ENCODE measurements around the gene AIG1. TPM values are rescaled to one million over a fixed set of nuclear protein-coding genes. Genes with fewer than 3 reads are reported as not detected.
A peak's percentile ranks its signal among the peaks of the same experiment; 100 is the strongest.

AIG1 gene
- total and polyA plus RNA-seq, 2 of the 13 experiments (the other 11 are each of a cell fraction or from before 2014, with no cell fraction given): 115 to 197 TPM

DNA sequence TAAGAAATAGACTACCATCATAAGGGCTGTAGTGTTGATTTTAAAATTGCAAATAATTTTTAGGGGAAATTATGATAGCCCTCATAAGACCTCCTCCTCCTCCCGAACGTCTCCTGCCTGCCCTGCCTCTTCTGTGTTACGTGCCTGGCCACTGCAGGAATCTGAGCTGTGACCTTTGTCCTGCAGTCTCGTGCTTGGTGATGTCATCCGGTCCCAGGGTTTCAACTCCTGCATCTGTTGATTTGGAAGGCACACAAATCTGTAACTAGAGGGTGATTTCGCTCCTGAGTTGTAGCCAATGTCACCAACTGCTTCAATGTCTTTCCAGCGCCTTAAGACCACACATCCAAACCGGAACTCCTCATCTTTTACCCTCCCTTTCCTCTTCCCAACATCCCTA, 163.2 kb downstream of the AIG1 start (continued):
- TF ChIP-seq ZSCAN21 (CRISPR knock-in tag; IDR thresholded peaks at IDR 0.05; ENCODE audit: borderline replicate concordance) (no peak), ZNF75D (CRISPR knock-in tag; IDR thresholded peaks at IDR 0.05; ENCODE audit: borderline replicate concordance) (no peak), ZNF546 (CRISPR knock-in tag; conservative IDR thresholded peaks at IDR 0.05) (no peak), ZNF282 (IDR thresholded peaks at IDR 0.05; ENCODE audit: partially characterized antibody) (no peak), TCF12 (IDR thresholded peaks at IDR 0.05) (no peak), TCF12 (CRISPR knock-in tag; IDR thresholded peaks at IDR 0.05) (no peak), ZNF225 (CRISPR knock-in tag; IDR thresholded peaks at IDR 0.05) (no peak), PLSCR1 (CRISPR knock-in tag; IDR thresholded peaks at IDR 0.05; ENCODE audit: borderline replicate concordance) (no peak), SP5 (CRISPR knock-in tag; IDR thresholded peaks at IDR 0.05; ENCODE audit: borderline replicate concordance, low read depth) (no peak), ZNF260 (CRISPR knock-in tag; IDR thresholded peaks at IDR 0.05; ENCODE audit: borderline replicate concordance, low read depth) (no peak), CEBPG (CRISPR knock-in tag; IDR thresholded peaks at IDR 0.05) (0 out of 2 replicates have a peak, but pooled peaks have one; percentile 25), ZSCAN30 (CRISPR knock-in tag; IDR thresholded peaks at IDR 0.05) (no peak), MEIS1 (CRISPR knock-in tag; IDR thresholded peaks at IDR 0.05; ENCODE audit: borderline replicate concordance) (no peak), BRCA1 (CRISPR knock-in tag; IDR thresholded peaks at IDR 0.05) (no peak), GATAD2A (CRISPR knock-in tag; IDR thresholded peaks at IDR 0.05) (peak; percentile 48; the same call in 1 of the 2 replicates), ZNF180 (CRISPR knock-in tag; IDR thresholded peaks at IDR 0.05; ENCODE audit: borderline replicate concordance, low read depth) (no peak), ZNF569 (CRISPR knock-in tag; IDR thresholded peaks at IDR 0.05; ENCODE audit: borderline replicate concordance) (no peak), THRA (CRISPR knock-in tag; IDR thresholded peaks at IDR 0.05; ENCODE audit: borderline replicate concordance) (no peak)
- TF ChIP-seq, protein P1, sequence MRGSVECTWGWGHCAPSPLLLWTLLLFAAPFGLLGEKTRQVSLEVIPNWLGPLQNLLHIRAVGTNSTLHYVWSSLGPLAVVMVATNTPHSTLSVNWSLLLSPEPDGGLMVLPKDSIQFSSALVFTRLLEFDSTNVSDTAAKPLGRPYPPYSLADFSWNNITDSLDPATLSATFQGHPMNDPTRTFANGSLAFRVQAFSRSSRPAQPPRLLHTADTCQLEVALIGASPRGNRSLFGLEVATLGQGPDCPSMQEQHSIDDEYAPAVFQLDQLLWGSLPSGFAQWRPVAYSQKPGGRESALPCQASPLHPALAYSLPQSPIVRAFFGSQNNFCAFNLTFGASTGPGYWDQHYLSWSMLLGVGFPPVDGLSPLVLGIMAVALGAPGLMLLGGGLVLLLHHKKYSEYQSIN (CRISPR knock-in tag; IDR thresholded peaks at IDR 0.05; ENCODE audit: borderline replicate concordance): no peak
- TF ChIP-seq, protein P2, sequence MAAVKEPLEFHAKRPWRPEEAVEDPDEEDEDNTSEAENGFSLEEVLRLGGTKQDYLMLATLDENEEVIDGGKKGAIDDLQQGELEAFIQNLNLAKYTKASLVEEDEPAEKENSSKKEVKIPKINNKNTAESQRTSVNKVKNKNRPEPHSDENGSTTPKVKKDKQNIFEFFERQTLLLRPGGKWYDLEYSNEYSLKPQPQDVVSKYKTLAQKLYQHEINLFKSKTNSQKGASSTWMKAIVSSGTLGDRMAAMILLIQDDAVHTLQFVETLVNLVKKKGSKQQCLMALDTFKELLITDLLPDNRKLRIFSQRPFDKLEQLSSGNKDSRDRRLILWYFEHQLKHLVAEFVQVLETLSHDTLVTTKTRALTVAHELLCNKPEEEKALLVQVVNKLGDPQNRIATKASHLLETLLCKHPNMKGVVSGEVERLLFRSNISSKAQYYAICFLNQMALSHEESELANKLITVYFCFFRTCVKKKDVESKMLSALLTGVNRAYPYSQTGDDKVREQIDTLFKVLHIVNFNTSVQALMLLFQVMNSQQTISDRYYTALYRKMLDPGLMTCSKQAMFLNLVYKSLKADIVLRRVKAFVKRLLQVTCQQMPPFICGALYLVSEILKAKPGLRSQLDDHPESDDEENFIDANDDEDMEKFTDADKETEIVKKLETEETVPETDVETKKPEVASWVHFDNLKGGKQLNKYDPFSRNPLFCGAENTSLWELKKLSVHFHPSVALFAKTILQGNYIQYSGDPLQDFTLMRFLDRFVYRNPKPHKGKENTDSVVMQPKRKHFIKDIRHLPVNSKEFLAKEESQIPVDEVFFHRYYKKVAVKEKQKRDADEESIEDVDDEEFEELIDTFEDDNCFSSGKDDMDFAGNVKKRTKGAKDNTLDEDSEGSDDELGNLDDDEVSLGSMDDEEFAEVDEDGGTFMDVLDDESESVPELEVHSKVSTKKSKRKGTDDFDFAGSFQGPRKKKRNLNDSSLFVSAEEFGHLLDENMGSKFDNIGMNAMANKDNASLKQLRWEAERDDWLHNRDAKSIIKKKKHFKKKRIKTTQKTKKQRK (IDR thresholded peaks at IDR 0.05; ENCODE audit: low read length): no peak
- TF ChIP-seq, protein P3, sequence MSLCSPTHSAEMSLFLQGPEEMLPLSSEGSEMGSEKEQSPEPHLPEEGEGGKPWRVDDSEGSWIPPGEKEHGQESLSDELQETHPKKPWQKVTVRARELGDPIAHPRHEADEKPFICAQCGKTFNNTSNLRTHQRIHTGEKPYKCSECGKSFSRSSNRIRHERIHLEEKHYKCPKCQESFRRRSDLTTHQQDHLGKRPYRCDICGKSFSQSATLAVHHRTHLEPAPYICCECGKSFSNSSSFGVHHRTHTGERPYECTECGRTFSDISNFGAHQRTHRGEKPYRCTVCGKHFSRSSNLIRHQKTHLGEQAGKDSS (CRISPR knock-in tag; IDR thresholded peaks at IDR 0.05; ENCODE audit: borderline replicate concordance, low read depth): no peak
- TF ChIP-seq, protein P4, sequence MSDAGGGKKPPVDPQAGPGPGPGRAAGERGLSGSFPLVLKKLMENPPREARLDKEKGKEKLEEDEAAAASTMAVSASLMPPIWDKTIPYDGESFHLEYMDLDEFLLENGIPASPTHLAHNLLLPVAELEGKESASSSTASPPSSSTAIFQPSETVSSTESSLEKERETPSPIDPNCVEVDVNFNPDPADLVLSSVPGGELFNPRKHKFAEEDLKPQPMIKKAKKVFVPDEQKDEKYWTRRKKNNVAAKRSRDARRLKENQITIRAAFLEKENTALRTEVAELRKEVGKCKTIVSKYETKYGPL (CRISPR knock-in tag; IDR thresholded peaks at IDR 0.05): no peak

All from HepG2 (cell line).